ENCODE results near the gene MACROD2. TPM values are rescaled to one million over a fixed set of nuclear protein-coding genes. Genes with fewer than 3 reads are reported as not detected.

The MACROD2 gene
- total and polyA plus RNA-seq, 4 donors: 0.66 to 10.5 (median 3.3) TPM

DNA sequence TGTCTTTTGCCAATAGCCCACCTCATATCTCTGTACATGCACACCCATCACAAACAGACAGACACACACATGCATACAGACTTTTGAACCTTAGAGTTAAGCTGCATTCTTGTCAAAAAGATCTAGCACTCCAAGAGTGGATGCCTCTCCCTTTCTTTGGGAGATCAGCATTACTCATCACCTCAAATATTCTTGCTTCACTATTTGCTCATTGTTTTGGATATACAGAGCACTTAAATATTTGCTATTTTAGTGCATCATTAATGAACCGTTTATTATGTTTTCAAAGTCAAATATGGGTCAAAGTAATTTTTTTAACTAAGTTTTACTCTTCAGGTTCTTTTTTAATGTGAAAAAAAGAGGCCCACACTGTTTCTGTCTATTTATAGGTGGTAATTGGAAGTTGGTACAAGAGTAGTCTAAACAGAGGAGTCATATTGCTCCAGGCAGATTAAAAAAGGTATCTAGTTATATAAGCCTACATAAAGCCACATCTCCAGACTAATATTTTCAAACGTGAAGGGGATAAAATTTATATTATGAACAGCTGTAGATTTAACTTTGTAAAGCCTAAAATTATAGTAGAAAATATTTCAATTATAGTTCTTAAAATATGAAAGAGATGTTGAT lies 239.5 kb downstream of the MACROD2 start (continued):
- TF ChIP-seq CTCF (IDR thresholded peaks at IDR 0.05; ENCODE audit: low read depth, low read length, missing input control): no peak
- no peak for TF ChIP-seq NR2F2 (IDR thresholded peaks at IDR 0.05)
- TF ChIP-seq MAX (IDR thresholded peaks at IDR 0.05): no peak
- no peak for TF ChIP-seq TAF1 (conservative IDR thresholded peaks at IDR 0.05)
- TF ChIP-seq SP1 (IDR thresholded peaks at IDR 0.05): no peak

DNA sequence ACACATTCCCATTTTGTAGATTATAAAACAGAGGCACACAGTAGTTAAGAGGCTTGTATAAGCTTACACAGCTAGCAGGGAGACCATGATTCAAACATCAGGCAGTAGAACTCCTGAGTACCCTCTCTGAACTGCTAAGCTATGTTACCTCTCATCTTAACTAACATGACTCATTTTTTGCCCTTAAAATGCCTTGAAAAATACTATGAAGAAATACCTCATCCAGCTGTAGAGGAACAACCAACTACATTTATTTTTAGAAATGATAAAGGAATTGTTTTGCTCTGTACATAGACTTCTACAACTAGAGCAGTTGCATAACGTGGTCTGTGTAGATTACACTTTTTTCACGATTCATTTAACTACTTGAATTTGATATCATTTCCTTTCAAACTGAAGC lies 240.0 kb downstream of the MACROD2 start:
- Histone ChIP-seq H3K9me3 (ENCODE audit: control insufficient read depth in 4 of 4, low read length in 3 of 4) (no peaks in the 10 kb centered on the region), H3K4me3 (ENCODE audit: low read depth in 1 of 3, low read length in 3 of 3) (no peak overlapping the region), H3K4me1 (ENCODE audit: control insufficient read depth in 4 of 4, insufficient read depth in 4 of 4, low read length in 3 of 4) (no peaks in the 10 kb centered on the region), H3K27me3 (ENCODE audit: control insufficient read depth in 4 of 4, insufficient read depth in 4 of 4, low read length in 3 of 4) (no peaks in the 10 kb centered on the region), H3K36me3 (ENCODE audit: control insufficient read depth in 4 of 4, insufficient read depth in 3 of 4, low read depth in 1 of 4, low read length in 3 of 4) (no peaks in the 10 kb centered on the region), H3K9ac (ENCODE audit: low read depth in 1 of 2, low read length in 2 of 2) (no peak overlapping the region), H3K27ac (ENCODE audit: low read depth in 1 of 2, low read length in 2 of 2) (no peak overlapping the region)
- no peak for DNase-seq (ENCODE audit: low spot score)
- TF ChIP-seq GABPA (IDR thresholded peaks at IDR 0.05 in 1 of 2, conservative IDR thresholded peaks at IDR 0.05 in 1 of 2): no peak
- TF ChIP-seq REST (IDR thresholded peaks at IDR 0.05): no peak
- TF ChIP-seq CTCF (IDR thresholded peaks at IDR 0.05; ENCODE audit: low read depth, low read length, missing input control): no peak
- TF ChIP-seq, protein P1, sequence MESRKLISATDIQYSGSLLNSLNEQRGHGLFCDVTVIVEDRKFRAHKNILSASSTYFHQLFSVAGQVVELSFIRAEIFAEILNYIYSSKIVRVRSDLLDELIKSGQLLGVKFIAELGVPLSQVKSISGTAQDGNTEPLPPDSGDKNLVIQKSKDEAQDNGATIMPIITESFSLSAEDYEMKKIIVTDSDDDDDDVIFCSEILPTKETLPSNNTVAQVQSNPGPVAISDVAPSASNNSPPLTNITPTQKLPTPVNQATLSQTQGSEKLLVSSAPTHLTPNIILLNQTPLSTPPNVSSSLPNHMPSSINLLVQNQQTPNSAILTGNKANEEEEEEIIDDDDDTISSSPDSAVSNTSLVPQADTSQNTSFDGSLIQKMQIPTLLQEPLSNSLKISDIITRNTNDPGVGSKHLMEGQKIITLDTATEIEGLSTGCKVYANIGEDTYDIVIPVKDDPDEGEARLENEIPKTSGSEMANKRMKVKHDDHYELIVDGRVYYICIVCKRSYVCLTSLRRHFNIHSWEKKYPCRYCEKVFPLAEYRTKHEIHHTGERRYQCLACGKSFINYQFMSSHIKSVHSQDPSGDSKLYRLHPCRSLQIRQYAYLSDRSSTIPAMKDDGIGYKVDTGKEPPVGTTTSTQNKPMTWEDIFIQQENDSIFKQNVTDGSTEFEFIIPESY (IDR thresholded peaks at IDR 0.05): no peak
- no peak for TF ChIP-seq HNF4G (IDR thresholded peaks at IDR 0.05)
- no peak for TF ChIP-seq NR2F2 (IDR thresholded peaks at IDR 0.05)
- TF ChIP-seq RAD21 (IDR thresholded peaks at IDR 0.05): no peak
- TF ChIP-seq YY1 (IDR thresholded peaks at IDR 0.05): no peak
- TF ChIP-seq JUND (IDR thresholded peaks at IDR 0.05): no peak
- no peak for TF ChIP-seq FOXA2 (IDR thresholded peaks at IDR 0.05)
- TF ChIP-seq FOXA1 (IDR thresholded peaks at IDR 0.05): no peak
- TF ChIP-seq MAX (IDR thresholded peaks at IDR 0.05): no peak
- TF ChIP-seq ATF3 (IDR thresholded peaks at IDR 0.05): no peak
- TF ChIP-seq RXRA (IDR thresholded peaks at IDR 0.05): no peak
- 73% methylated on average over 2 of the region's 2 CpGs for WGBS

All from liver (tissue), 9 donors.